ENCODE measurements around the gene ICAM2. TPM values are rescaled to one million over a fixed set of nuclear protein-coding genes. Genes with fewer than 3 reads are reported as not detected.
A peak's percentile ranks its signal among the peaks of the same experiment; 100 is the strongest.
"Not testable (repeated sequence)": the region's sequence is repeated elsewhere in the genome, so short reads cannot be mapped to it uniquely, and the experiment has no call there.

Gene ICAM2
- total RNA-seq, 2 donors from 2014 or later, result 9.2 to 9.5 TPM

GRCh38 chr17:64008830-64009229 lies 11.6 kb downstream of the ICAM2 start:
- Histone ChIP-seq H3K27ac (no peak overlapping the region), H3K9me3 (no peaks in the 10 kb centered on the region), H3K9ac (ENCODE audit: low read depth in 2 of 2, low read length in 2 of 2) (no peak overlapping the region), H3K36me3 (no peaks in the 10 kb centered on the region), H3K4me3 (no peak overlapping the region), H3K4me1 (peaks cover 3% of the 10 kb centered on the region), H3K27me3 (no peaks in the 10 kb centered on the region)
- peak; percentile 15 for DNase-seq
- TF ChIP-seq CTCF (IDR thresholded peaks at IDR 0.05), result no peak
- intact Hi-C loops (cut with DNase I), result no loop called here

DNA sequence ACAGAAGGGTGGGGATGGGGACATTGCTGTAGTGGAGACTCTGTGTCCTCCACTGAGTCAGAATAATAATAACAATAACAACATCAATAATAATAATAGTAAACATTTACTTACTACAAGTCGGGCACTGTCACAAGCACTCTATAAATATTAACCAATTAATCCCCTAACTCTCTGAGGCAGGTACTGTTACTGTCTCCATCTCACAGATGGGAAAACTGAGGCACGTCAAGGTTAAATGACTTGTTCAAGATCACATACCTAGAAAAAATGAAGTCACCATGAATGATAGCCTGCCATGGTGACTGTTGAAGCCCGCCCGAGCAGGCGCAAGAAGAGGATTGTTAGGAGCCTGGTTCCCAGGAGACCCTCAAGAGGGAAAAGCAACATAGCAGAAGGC lies 12.1 kb downstream of the ICAM2 start:
- Histone ChIP-seq H3K27ac (no peak overlapping the region), H3K36me3 (no peaks in the 10 kb centered on the region), H3K4me3 (no peak overlapping the region), H3K9me3 (no peaks in the 10 kb centered on the region), H3K4me1 (peaks cover 3% of the 10 kb centered on the region), H3K9ac (ENCODE audit: low read depth in 2 of 2, low read length in 2 of 2) (no peak overlapping the region), H3K27me3 (no peaks in the 10 kb centered on the region)
- intact Hi-C loops (cut with DNase I), result no loop called here
- no peak for DNase-seq
- no peak for TF ChIP-seq CTCF (IDR thresholded peaks at IDR 0.05)

DNA sequence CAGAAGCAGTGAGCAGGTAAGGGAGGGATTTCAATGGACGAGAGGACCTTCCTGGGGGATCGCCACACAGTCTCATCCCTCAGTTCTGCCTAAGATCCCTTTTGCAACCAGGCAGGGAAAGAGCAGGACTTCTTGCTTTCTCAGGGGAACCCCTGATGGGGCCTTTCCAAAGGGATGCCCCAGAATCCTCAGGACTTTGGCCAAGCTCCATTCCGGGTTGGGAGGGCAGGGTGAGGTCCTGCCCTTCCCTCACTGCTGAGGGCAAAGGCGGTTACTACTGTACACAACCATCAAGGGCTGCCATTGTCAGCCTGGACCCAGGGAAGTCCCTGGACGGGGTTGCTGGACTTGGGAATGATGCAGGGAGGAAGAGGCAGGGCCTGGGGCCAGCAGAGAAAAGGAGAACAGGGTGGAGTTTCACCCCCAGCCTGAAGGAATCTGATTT lies 12.6 kb downstream of the ICAM2 start:
- peak; percentile 34 for DNase-seq
- no peak for TF ChIP-seq CTCF (IDR thresholded peaks at IDR 0.05)
- no peaks in the 10 kb centered on the region for H3K36me3 ChIP-seq
- H3K4me1 ChIP-seq, result peaks cover 3% of the 10 kb centered on the region
- intact Hi-C loops (cut with DNase I), result no loop called here
- H3K27me3 ChIP-seq, result no peaks in the 10 kb centered on the region
- no peak overlapping the region for H3K4me3 ChIP-seq
- no peaks in the 10 kb centered on the region for H3K9me3 ChIP-seq
- H3K9ac ChIP-seq (ENCODE audit: low read depth in 2 of 2, low read length in 2 of 2), result no peak overlapping the region
- H3K27ac ChIP-seq, result no peak overlapping the region

GRCh38 chr17:64007089-64007837 lies 13.2 kb downstream of the ICAM2 start:
- H3K36me3 ChIP-seq; H3K27me3 ChIP-seq; intact Hi-C loops (cut with DNase I); H3K9me3 ChIP-seq; H3K27ac ChIP-seq; H3K4me3 ChIP-seq; H3K4me1 ChIP-seq; H3K9ac ChIP-seq (ENCODE audit: low read depth in 2 of 2, low read length in 2 of 2): not testable (repeated sequence)
- DNase-seq, result peak; percentile 16

DNA sequence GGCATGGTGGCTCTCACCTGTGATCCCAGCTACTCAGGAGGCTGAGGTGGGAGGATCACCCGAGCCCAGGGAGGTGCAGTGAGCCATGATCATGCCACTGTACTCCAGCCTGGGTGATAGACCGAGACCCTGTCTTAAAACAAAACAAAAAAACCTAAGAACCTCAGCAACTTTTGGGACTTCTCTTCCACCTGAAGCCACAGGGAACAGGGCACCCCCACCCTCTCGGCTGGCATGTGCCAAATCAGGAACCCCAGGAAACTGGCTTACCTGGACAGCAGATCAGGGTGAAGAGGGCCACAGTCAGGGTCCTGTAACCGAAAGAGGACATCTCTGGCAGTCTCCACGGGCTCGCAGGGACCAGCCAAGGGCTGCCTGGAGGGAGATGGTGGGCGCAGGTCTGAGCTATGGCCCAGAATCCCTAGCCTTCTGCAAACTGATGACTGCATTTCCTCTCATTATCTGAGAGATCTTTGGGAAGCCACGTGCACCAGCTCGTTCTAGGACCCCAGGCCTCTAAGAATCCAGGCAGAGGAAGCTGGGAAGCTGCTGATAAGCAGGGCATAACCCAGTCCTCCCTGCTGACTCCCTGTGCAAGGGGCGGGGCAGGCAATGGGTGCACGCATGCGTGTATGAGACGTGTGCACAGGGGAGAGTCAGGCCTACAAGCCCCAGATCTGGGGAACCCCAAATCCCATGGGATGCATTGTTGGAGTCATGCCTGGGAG lies 13.9 kb downstream of the ICAM2 start:
- no peak overlapping the region for H3K4me3 ChIP-seq
- no peak overlapping the region for H3K27ac ChIP-seq
- peak overlapping the region in 1 of 2 donors; percentile 9 for H3K9ac ChIP-seq (ENCODE audit: low read depth in 2 of 2, low read length in 2 of 2)
- no peak for TF ChIP-seq CTCF (IDR thresholded peaks at IDR 0.05)
- no peaks in the 10 kb centered on the region for H3K9me3 ChIP-seq
- no peaks in the 10 kb centered on the region for H3K27me3 ChIP-seq
- H3K36me3 ChIP-seq, result no peaks in the 10 kb centered on the region
- peaks cover 3% of the 10 kb centered on the region for H3K4me1 ChIP-seq
- intact Hi-C loops (cut with DNase I), result no loop called here
- peak; percentile 49 for DNase-seq

GRCh38 chr17:64005734-64006167 lies 14.7 kb downstream of the ICAM2 start:
- intact Hi-C loops (cut with DNase I), result no loop called here
- H3K27ac ChIP-seq, result no peak overlapping the region

More at GRCh38 chr17:64005734-64006167, 14.7 kb downstream of the ICAM2 start:
- Histone ChIP-seq H3K4me1 (peaks cover 3% of the 10 kb centered on the region), H3K9me3 (no peaks in the 10 kb centered on the region), H3K4me3 (no peak overlapping the region), H3K36me3 (no peaks in the 10 kb centered on the region), H3K27me3 (no peaks in the 10 kb centered on the region), H3K9ac (ENCODE audit: low read depth in 2 of 2, low read length in 2 of 2) (peak overlapping the region in 1 of 2 donors; percentile 26)
- no peak for TF ChIP-seq CTCF (IDR thresholded peaks at IDR 0.05)
- peak; percentile 60 for DNase-seq

Data from colonic mucosa (tissue), 4 donors.